HG03378 (cell line): ENCODE results near the gene CDKN2C.
"Not testable (repeated sequence)": the region's sequence is repeated elsewhere in the genome, so short reads cannot be mapped to it uniquely, and the experiment has no call there.

Experiments used
- ATAC-seq: cut with Tn5 transposase; IDR thresholded peaks from one replicate; pipeline ENCODE4 v1.9.1; 2021; ENCODE audit warnings: mild to moderate bottlenecking, moderate library complexity; ENCODE audit not compliant: unreplicated experiment

CDKN2C gene

GRCh38 chr1:50978144-50978851 is 8.3 kb downstream of the CDKN2C start:
- ATAC-seq: peak; percentile 31

GRCh38 chr1:50978852-50979781 is 9.1 kb downstream of the CDKN2C start:
- no peak for ATAC-seq

GRCh38 chr1:50979937-50980336 is 9.9 kb downstream of the CDKN2C start:
- ATAC-seq: no peak

GRCh38 chr1:50980505-50980904 is 10.5 kb downstream of the CDKN2C start:
- ATAC-seq: no peak

- no peak for ATAC-seq
These were observed 11.7 kb downstream of the CDKN2C start for GRCh38 chr1:50981741-50982140.

GRCh38 chr1:50982611-50983010 is 12.6 kb downstream of the CDKN2C start:
- no peak for ATAC-seq

- ATAC-seq: no peak
These were observed 13.3 kb downstream of the CDKN2C start for GRCh38 chr1:50983219-50983802.

GRCh38 chr1:50985094-50985493 is 15.0 kb downstream of the CDKN2C start:
- no peak for ATAC-seq

- no peak for ATAC-seq
These were observed 16.6 kb downstream of the CDKN2C start for GRCh38 chr1:50986653-50987052.

- no peak for ATAC-seq
These were observed 19.6 kb downstream of the CDKN2C start for GRCh38 chr1:50989694-50990093.

- ATAC-seq: no peak
These were observed 22.7 kb downstream of the CDKN2C start for GRCh38 chr1:50992532-50993318.

GRCh38 chr1:50993645-50994044 is 23.6 kb downstream of the CDKN2C start:
- no peak for ATAC-seq

- ATAC-seq: no peak
These were observed 25.0 kb downstream of the CDKN2C start for GRCh38 chr1:50994997-50995396.

- ATAC-seq: no peak
These were observed 25.6 kb downstream of the CDKN2C start for GRCh38 chr1:50995651-50996050.

- ATAC-seq: no peak
These were observed 26.0 kb downstream of the CDKN2C start for GRCh38 chr1:50996083-50996482.

GRCh38 chr1:50999375-50999774 is 29.3 kb downstream of the CDKN2C start:
- not testable (repeated sequence) for ATAC-seq

GRCh38 chr1:51000160-51000559 is 30.1 kb downstream of the CDKN2C start:
- peak; percentile 64 for ATAC-seq

- peak; percentile 35 for ATAC-seq
These were observed 30.6 kb downstream of the CDKN2C start for GRCh38 chr1:51000651-51001050.

GRCh38 chr1:51002516-51002915 is 32.5 kb downstream of the CDKN2C start:
- ATAC-seq: no peak

GRCh38 chr1:51005549-51005948 is 35.5 kb downstream of the CDKN2C start:
- not testable (repeated sequence) for ATAC-seq

- ATAC-seq: no peak
These were observed 39.3 kb downstream of the CDKN2C start for GRCh38 chr1:51009381-51009780.
